SJCRH30 (cell line): ENCODE results near the gene BMPER. TPM values are rescaled to one million over a fixed set of nuclear protein-coding genes. Genes with fewer than 3 reads are reported as not detected.

Experiments
- DNase-seq, 2 experiments: peaks; one replicate each; pipeline ENCODE4 v3.0.0-alpha.2; 2015 to 2020
- H3K27ac ChIP-seq: fragments of 250-450 bp; sonication (Bioruptor Pico); 2 replicates; pipeline ENCODE4 v1.5.1; 2020; ENCODE audit warnings: mild to moderate bottlenecking, moderate library complexity
- H3K27me3 ChIP-seq: fragments of 250-450 bp; sonication (Bioruptor Pico); 2 replicates; pipeline ENCODE4 v1.5.1; 2020; ENCODE audit warnings: mild to moderate bottlenecking, moderate library complexity
- H3K36me3 ChIP-seq: fragments of 250-450 bp; sonication (Bioruptor Pico); 2 replicates; pipeline ENCODE4 v1.5.1; 2020; ENCODE audit warnings: mild to moderate bottlenecking, moderate library complexity
- H3K4me1 ChIP-seq: fragments of 250-450 bp; sonication (Bioruptor Pico); 2 replicates; pipeline ENCODE4 v1.5.1; 2020; ENCODE audit warnings: mild to moderate bottlenecking, moderate library complexity
- H3K4me3 ChIP-seq: fragments of 250-450 bp; sonication (Bioruptor Pico); 2 replicates; pipeline ENCODE4 v1.5.1; 2020; ENCODE audit warnings: mild to moderate bottlenecking, moderate library complexity
- H3K9me3 ChIP-seq: fragments of 250-450 bp; sonication (Bioruptor Pico); replicated peaks from 2 replicates; pipeline ENCODE4 v1.5.1; 2020; ENCODE audit warnings: mild to moderate bottlenecking, moderate library complexity
- total RNA-seq: library from RNA; depleted of rRNA; stranded (reverse); fragments of >200 nt; shearing (Covaris generic); gene quantifications from 2 replicates; pipeline ENCODE4 v1.2.3, GENCODE V29; 2014

BMPER gene
- total RNA-seq, 1 experiment from 2014 or later, result 0.47 TPM

GRCh38 chr7:34057136-34057535, 151.8 kb downstream of the BMPER start:
- no peak for DNase-seq
- Histone ChIP-seq H3K9me3 (no peaks in the 10 kb centered on the region), H3K4me1 (peaks cover 6% of the 10 kb centered on the region; the same call in 1 of the 2 replicates), H3K27me3 (no peaks in the 10 kb centered on the region), H3K4me3 (no peak overlapping the region), H3K27ac (no peak overlapping the region), H3K36me3 (no peaks in the 10 kb centered on the region)

GRCh38 chr7:34057956-34058355, 152.6 kb downstream of the BMPER start:
- H3K27ac ChIP-seq, result no peak overlapping the region
- no peaks in the 10 kb centered on the region for H3K9me3 ChIP-seq
- no peak overlapping the region for H3K4me3 ChIP-seq
- H3K27me3 ChIP-seq, result no peaks in the 10 kb centered on the region
- no peak for DNase-seq
- H3K36me3 ChIP-seq, result no peaks in the 10 kb centered on the region
- H3K4me1 ChIP-seq, result peaks cover 6% of the 10 kb centered on the region; the same call in 1 of the 2 replicates

- H3K27me3 ChIP-seq, result no peaks in the 10 kb centered on the region
- H3K9me3 ChIP-seq, result no peaks in the 10 kb centered on the region
- H3K27ac ChIP-seq, result no peak overlapping the region
- no peak overlapping the region for H3K4me3 ChIP-seq
- H3K36me3 ChIP-seq, result no peaks in the 10 kb centered on the region
- DNase-seq, result no peak
- H3K4me1 ChIP-seq, result peaks cover 6% of the 10 kb centered on the region; the same call in 1 of the 2 replicates
Observed at GRCh38 chr7:34058801-34059135, 153.4 kb downstream of the BMPER start.

- peak in 1 of 2 experiments; percentile 30 for DNase-seq
- Histone ChIP-seq H3K27ac (no peak overlapping the region), H3K27me3 (no peaks in the 10 kb centered on the region), H3K4me3 (no peak overlapping the region), H3K4me1 (peaks cover 6% of the 10 kb centered on the region; the same call in 1 of the 2 replicates), H3K9me3 (no peaks in the 10 kb centered on the region), H3K36me3 (no peaks in the 10 kb centered on the region)
Observed at GRCh38 chr7:34059136-34059828, 153.9 kb downstream of the BMPER start.

GRCh38 chr7:34060196-34060947, 155.0 kb downstream of the BMPER start:
- Histone ChIP-seq H3K36me3 (no peaks in the 10 kb centered on the region), H3K4me3 (no peak overlapping the region), H3K4me1 (peaks cover 6% of the 10 kb centered on the region; the same call in 1 of the 2 replicates), H3K27ac (no peak overlapping the region), H3K27me3 (no peaks in the 10 kb centered on the region), H3K9me3 (no peaks in the 10 kb centered on the region)
- DNase-seq, result no peak

GRCh38 chr7:34061149-34061548, 155.8 kb downstream of the BMPER start:
- Histone ChIP-seq H3K27me3 (no peaks in the 10 kb centered on the region), H3K9me3 (no peaks in the 10 kb centered on the region), H3K27ac (no peak overlapping the region), H3K36me3 (no peaks in the 10 kb centered on the region), H3K4me3 (no peak overlapping the region), H3K4me1 (peaks cover 6% of the 10 kb centered on the region; the same call in 1 of the 2 replicates)
- DNase-seq, result no peak

- Histone ChIP-seq H3K27ac (no peak overlapping the region), H3K4me3 (no peak overlapping the region), H3K27me3 (no peaks in the 10 kb centered on the region), H3K9me3 (no peaks in the 10 kb centered on the region), H3K4me1 (peaks cover 6% of the 10 kb centered on the region; the same call in 1 of the 2 replicates), H3K36me3 (no peaks in the 10 kb centered on the region)
- no peak for DNase-seq
Observed at GRCh38 chr7:34062341-34062740, 157.0 kb downstream of the BMPER start.

GRCh38 chr7:34062826-34063225, 157.5 kb downstream of the BMPER start:
- H3K4me1 ChIP-seq, result peaks cover 6% of the 10 kb centered on the region; the same call in 1 of the 2 replicates
- H3K4me3 ChIP-seq, result no peak overlapping the region
- H3K9me3 ChIP-seq, result no peaks in the 10 kb centered on the region
- no peak for DNase-seq
- no peak overlapping the region for H3K27ac ChIP-seq
- no peaks in the 10 kb centered on the region for H3K27me3 ChIP-seq
- no peaks in the 10 kb centered on the region for H3K36me3 ChIP-seq

GRCh38 chr7:34064519-34065158, 159.3 kb downstream of the BMPER start:
- no peak for DNase-seq
- Histone ChIP-seq H3K27ac (no peak overlapping the region), H3K4me1 (no peaks in the 10 kb centered on the region)

GRCh38 chr7:34066411-34066810, 161.1 kb downstream of the BMPER start:
- no peak for DNase-seq
- H3K4me3 ChIP-seq, result no peak overlapping the region
- no peaks in the 10 kb centered on the region for H3K36me3 ChIP-seq
- H3K27ac ChIP-seq, result no peak overlapping the region
- H3K27me3 ChIP-seq, result no peaks in the 10 kb centered on the region
- no peaks in the 10 kb centered on the region for H3K9me3 ChIP-seq
- H3K4me1 ChIP-seq, result no peaks in the 10 kb centered on the region

More at GRCh38 chr7:34064519-34065158, 159.3 kb downstream of the BMPER start:
- no peaks in the 10 kb centered on the region for H3K36me3 ChIP-seq
- H3K4me3 ChIP-seq, result no peak overlapping the region
- H3K27me3 ChIP-seq, result no peaks in the 10 kb centered on the region
- H3K9me3 ChIP-seq, result no peaks in the 10 kb centered on the region

GRCh38 chr7:34067005-34067778, 161.9 kb downstream of the BMPER start:
- H3K4me1 ChIP-seq, result no peaks in the 10 kb centered on the region
- peak; percentile 19 to 45 for DNase-seq
- no peaks in the 10 kb centered on the region for H3K36me3 ChIP-seq
- H3K27me3 ChIP-seq, result no peaks in the 10 kb centered on the region
- no peak overlapping the region for H3K27ac ChIP-seq
- no peaks in the 10 kb centered on the region for H3K9me3 ChIP-seq
- no peak overlapping the region for H3K4me3 ChIP-seq

- no peak overlapping the region for H3K4me3 ChIP-seq
- no peak for DNase-seq
Observed at GRCh38 chr7:34069676-34070075, 164.3 kb downstream of the BMPER start.

GRCh38 chr7:34070511-34071323, 165.4 kb downstream of the BMPER start:
- H3K27ac ChIP-seq, result no peak overlapping the region
- no peak overlapping the region for H3K4me3 ChIP-seq
- no peaks in the 10 kb centered on the region for H3K4me1 ChIP-seq
- no peaks in the 10 kb centered on the region for H3K27me3 ChIP-seq
- H3K9me3 ChIP-seq, result no peaks in the 10 kb centered on the region
- H3K36me3 ChIP-seq, result no peaks in the 10 kb centered on the region
- DNase-seq, result no peak

More at GRCh38 chr7:34069676-34070075, 164.3 kb downstream of the BMPER start:
- no peaks in the 10 kb centered on the region for H3K4me1 ChIP-seq
- no peaks in the 10 kb centered on the region for H3K36me3 ChIP-seq
- H3K27ac ChIP-seq, result no peak overlapping the region
- H3K9me3 ChIP-seq, result no peaks in the 10 kb centered on the region
- H3K27me3 ChIP-seq, result no peaks in the 10 kb centered on the region

GRCh38 chr7:34073676-34074075, 168.3 kb downstream of the BMPER start:
- no peak overlapping the region for H3K27ac ChIP-seq
- DNase-seq, result no peak

More at GRCh38 chr7:34073676-34074075, 168.3 kb downstream of the BMPER start:
- H3K9me3 ChIP-seq, result no peaks in the 10 kb centered on the region
- no peak overlapping the region for H3K4me3 ChIP-seq
- H3K36me3 ChIP-seq, result no peaks in the 10 kb centered on the region
- H3K4me1 ChIP-seq, result no peaks in the 10 kb centered on the region
- H3K27me3 ChIP-seq, result no peaks in the 10 kb centered on the region; the same call in 1 of the 2 replicates
